ENCODE results near the gene GABPB2. TPM values are rescaled to one million over a fixed set of nuclear protein-coding genes. Genes with fewer than 3 reads are reported as not detected.

The GABPB2 gene
- total and polyA plus RNA-seq, 2 donors (not counting 1 experiment from before 2014, with no cell fraction given): 13.9 to 14.9 TPM

DNA sequence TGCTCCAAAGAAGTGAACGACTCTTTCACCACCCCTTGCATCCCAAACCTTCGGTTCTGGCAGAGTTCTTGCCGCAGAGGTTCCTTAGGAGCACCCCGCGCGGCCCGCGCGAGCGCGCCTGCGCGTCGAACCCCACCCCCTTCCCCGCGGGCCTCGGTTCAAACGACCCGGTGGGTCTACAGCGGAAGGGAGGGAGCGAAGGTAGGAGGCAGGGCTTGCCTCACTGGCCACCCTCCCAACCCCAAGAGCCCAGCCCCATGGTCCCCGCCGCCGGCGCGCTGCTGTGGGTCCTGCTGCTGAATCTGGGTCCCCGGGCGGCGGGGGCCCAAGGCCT lies 23.0 kb upstream of the GABPB2 start, which contains the start of gene C1orf56:
Gene C1orf56 (plus strand): TSS at position 161 of the 334 bp plus-strand sequence. CDS start 97 bp downstream, at position 258.
- Histone ChIP-seq H4K20me1 (ENCODE audit: control insufficient read depth, extremely low read depth, insufficient read depth, low read length) (no peaks in the 10 kb centered on the region), H3K4me3 (replicated peaks in 1 of 4; ENCODE audit: control extremely low read depth in 1 of 4, insufficient read depth in 1 of 4, low read depth in 3 of 4, low read length in 4 of 4) (peak within 1 kb of the TSS; percentile 53 to 81 (median 72)), H3K4me2 (ENCODE audit: extremely low read depth, insufficient read depth, low read length) (peak within 1 kb of the TSS; percentile 98), H3K9ac (ENCODE audit: insufficient read depth, low read length) (peak within 1 kb of the TSS; percentile 78), H3K27me3 (ENCODE audit: control insufficient read depth, insufficient read depth, low read length) (no peaks in the 10 kb centered on the region), H3K4me1 (ENCODE audit: control insufficient read depth, extremely low read depth, insufficient read depth, low read length) (peaks cover 2% of the 10 kb centered on the region), H3K36me3 (ENCODE audit: control insufficient read depth, insufficient read depth, low read length) (peaks cover 3% of the 10 kb centered on the region), H3K79me2 (ENCODE audit: control insufficient read depth, insufficient read depth, low read length) (peaks cover 4% of the 10 kb centered on the region), H3K27ac (ENCODE audit: insufficient read depth, low read length) (peak within 1 kb of the TSS; percentile 75), H3K9me3 (ENCODE audit: control insufficient read depth, insufficient read depth, low read depth, low read length) (no peaks in the 10 kb centered on the region), H2AFZ (ENCODE audit: low read length) (peak within 1 kb of the TSS; percentile 75)
- TF ChIP-seq, protein P1, sequence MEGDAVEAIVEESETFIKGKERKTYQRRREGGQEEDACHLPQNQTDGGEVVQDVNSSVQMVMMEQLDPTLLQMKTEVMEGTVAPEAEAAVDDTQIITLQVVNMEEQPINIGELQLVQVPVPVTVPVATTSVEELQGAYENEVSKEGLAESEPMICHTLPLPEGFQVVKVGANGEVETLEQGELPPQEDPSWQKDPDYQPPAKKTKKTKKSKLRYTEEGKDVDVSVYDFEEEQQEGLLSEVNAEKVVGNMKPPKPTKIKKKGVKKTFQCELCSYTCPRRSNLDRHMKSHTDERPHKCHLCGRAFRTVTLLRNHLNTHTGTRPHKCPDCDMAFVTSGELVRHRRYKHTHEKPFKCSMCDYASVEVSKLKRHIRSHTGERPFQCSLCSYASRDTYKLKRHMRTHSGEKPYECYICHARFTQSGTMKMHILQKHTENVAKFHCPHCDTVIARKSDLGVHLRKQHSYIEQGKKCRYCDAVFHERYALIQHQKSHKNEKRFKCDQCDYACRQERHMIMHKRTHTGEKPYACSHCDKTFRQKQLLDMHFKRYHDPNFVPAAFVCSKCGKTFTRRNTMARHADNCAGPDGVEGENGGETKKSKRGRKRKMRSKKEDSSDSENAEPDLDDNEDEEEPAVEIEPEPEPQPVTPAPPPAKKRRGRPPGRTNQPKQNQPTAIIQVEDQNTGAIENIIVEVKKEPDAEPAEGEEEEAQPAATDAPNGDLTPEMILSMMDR (conservative IDR thresholded peaks at IDR 0.05 in 1 of 2, IDR thresholded peaks at IDR 0.05 in 1 of 2; ENCODE audit: low read depth in 1 of 2, low read length in 2 of 2): no peak
- TF ChIP-seq EZH2 (IDR thresholded peaks at IDR 0.05; ENCODE audit: low read length, missing control alignments): no peak
- DNase-seq (ENCODE audit: low read depth in 2 of 2): peak; percentile 66 to 73

GRCh38 chr1:151047925-151048644 lies 22.5 kb upstream of the GABPB2 start:
- DNase-seq (ENCODE audit: low read depth in 2 of 2): peak; percentile 67 to 72
- peak overlapping the region; percentile 53 to 81 (median 72) for H3K4me3 ChIP-seq (replicated peaks in 1 of 4; ENCODE audit: control extremely low read depth in 1 of 4, insufficient read depth in 1 of 4, low read depth in 3 of 4, low read length in 4 of 4)
- TF ChIP-seq EZH2 (IDR thresholded peaks at IDR 0.05; ENCODE audit: low read length, missing control alignments): no peak
- TF ChIP-seq, protein P1 (conservative IDR thresholded peaks at IDR 0.05 in 1 of 2, IDR thresholded peaks at IDR 0.05 in 1 of 2; ENCODE audit: low read depth in 1 of 2, low read length in 2 of 2): peak; percentile 36 to 52
- no peaks in the 10 kb centered on the region for H3K9me3 ChIP-seq (ENCODE audit: control insufficient read depth, insufficient read depth, low read depth, low read length)
- H3K27ac ChIP-seq (ENCODE audit: insufficient read depth, low read length): peak overlapping the region; percentile 75
- peaks cover 2% of the 10 kb centered on the region for H3K4me1 ChIP-seq (ENCODE audit: control insufficient read depth, extremely low read depth, insufficient read depth, low read length)
- H3K79me2 ChIP-seq (ENCODE audit: control insufficient read depth, insufficient read depth, low read length): peaks cover 4% of the 10 kb centered on the region
- H4K20me1 ChIP-seq (ENCODE audit: control insufficient read depth, extremely low read depth, insufficient read depth, low read length): no peaks in the 10 kb centered on the region
- no peaks in the 10 kb centered on the region for H3K27me3 ChIP-seq (ENCODE audit: control insufficient read depth, insufficient read depth, low read length)
- peak overlapping the region; percentile 98 for H3K4me2 ChIP-seq (ENCODE audit: extremely low read depth, insufficient read depth, low read length)
- peak overlapping the region; percentile 78 for H3K9ac ChIP-seq (ENCODE audit: insufficient read depth, low read length)
- H3K36me3 ChIP-seq (ENCODE audit: control insufficient read depth, insufficient read depth, low read length): peaks cover 3% of the 10 kb centered on the region
- H2AFZ ChIP-seq (ENCODE audit: low read length): peak overlapping the region; percentile 75

DNA sequence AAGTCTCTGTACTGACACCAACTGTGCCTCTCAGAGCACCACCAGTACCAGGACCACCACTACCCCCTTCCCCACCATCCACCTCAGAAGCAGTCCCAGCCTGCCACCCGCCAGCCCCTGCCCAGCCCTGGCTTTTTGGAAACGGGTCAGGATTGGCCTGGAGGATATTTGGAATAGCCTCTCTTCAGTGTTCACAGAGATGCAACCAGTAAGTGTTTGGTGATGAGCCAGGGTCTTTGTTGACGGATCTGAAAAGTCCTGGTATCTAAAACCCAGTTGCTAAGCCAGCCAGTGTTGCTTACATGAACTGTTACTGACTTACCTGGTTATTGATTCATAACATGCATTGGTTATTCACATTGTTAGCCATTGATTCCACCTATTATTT lies 21.9 kb upstream of the GABPB2 start:
- Histone ChIP-seq H2AFZ (ENCODE audit: low read length) (peak overlapping the region; percentile 75), H3K4me2 (ENCODE audit: extremely low read depth, insufficient read depth, low read length) (peak overlapping the region; percentile 98), H4K20me1 (ENCODE audit: control insufficient read depth, extremely low read depth, insufficient read depth, low read length) (no peaks in the 10 kb centered on the region), H3K9me3 (ENCODE audit: control insufficient read depth, insufficient read depth, low read depth, low read length) (no peaks in the 10 kb centered on the region), H3K9ac (ENCODE audit: insufficient read depth, low read length) (no peak overlapping the region), H3K4me1 (ENCODE audit: control insufficient read depth, extremely low read depth, insufficient read depth, low read length) (peaks cover 2% of the 10 kb centered on the region), H3K27me3 (ENCODE audit: control insufficient read depth, insufficient read depth, low read length) (no peaks in the 10 kb centered on the region), H3K27ac (ENCODE audit: insufficient read depth, low read length) (peak overlapping the region; percentile 75), H3K36me3 (ENCODE audit: control insufficient read depth, insufficient read depth, low read length) (peaks cover 3% of the 10 kb centered on the region), H3K79me2 (ENCODE audit: control insufficient read depth, insufficient read depth, low read length) (peaks cover 4% of the 10 kb centered on the region), H3K4me3 (replicated peaks in 1 of 4; ENCODE audit: control extremely low read depth in 1 of 4, insufficient read depth in 1 of 4, low read depth in 3 of 4, low read length in 4 of 4) (peak overlapping the region; percentile 53 to 81 (median 72))
- TF ChIP-seq EZH2 (IDR thresholded peaks at IDR 0.05; ENCODE audit: low read length, missing control alignments): no peak
- TF ChIP-seq, protein P1 (conservative IDR thresholded peaks at IDR 0.05 in 1 of 2, IDR thresholded peaks at IDR 0.05 in 1 of 2; ENCODE audit: low read depth in 1 of 2, low read length in 2 of 2): no peak
- DNase-seq (ENCODE audit: low read depth in 2 of 2): no peak

Data from fibroblast of lung (primary cell).